Hair follicular keratinocyte (primary cell): ENCODE data around the gene PTPRA. TPM values are rescaled to one million over a fixed set of nuclear protein-coding genes. Genes with fewer than 3 reads are reported as not detected.

Experiments
- total RNA-seq: library from RNA; depleted of rRNA; stranded (reverse); fragments of >200 nt; gene quantifications from 2 replicates; pipeline ENCODE4 v1.2.3, GENCODE V29; 2015

Gene PTPRA
- 33.2 and 35.5 TPM in 2 replicates for total RNA-seq

GRCh38 chr20:2873010-2873746 is at the start of gene PTPRA:
PTPRA (plus strand) TSS chr20:2873481; CDS start chr20:2964278, 90,797 bp downstream.

GRCh38 chr20:2840138-2840966 is 32.9 kb upstream of the PTPRA start, which contains the start of the genes PCED1A and VPS16:
PCED1A (minus strand) TSS chr20:2840655; CDS start chr20:2839912, 743 bp downstream.
VPS16 (plus strand) TSS chr20:2840745; CDS start chr20:2840775, 30 bp downstream.

GRCh38 chr20:3043322-3043721 is 170.0 kb downstream of the PTPRA start, which contains the start of gene GNRH2:
GNRH2 (plus strand) TSS chr20:3043622; CDS start chr20:3044415, 793 bp downstream.

GRCh38 chr20:3045816-3046676 is 172.8 kb downstream of the PTPRA start, which contains the start of gene MRPS26:
MRPS26 (plus strand) TSS chr20:3046052; CDS start chr20:3046069, 17 bp downstream.

GRCh38 chr20:3071610-3072529 is 198.6 kb downstream of the PTPRA start, which contains the start of gene OXT:
OXT (plus strand) TSS chr20:3071620; CDS start chr20:3071656, 36 bp downstream.

GRCh38 chr20:3084283-3084985 is 211.2 kb downstream of the PTPRA start, which contains the start of gene AVP:
AVP (minus strand) TSS chr20:3084724; CDS start chr20:3084674, 50 bp downstream.

Other genes starting within 250 kb of the PTPRA start
- gene NOP56, start 220.8 kb upstream of the PTPRA start, total RNA-seq, result 86.1 and 222 TPM in 2 replicates
- gene IDH3B, start 209.3 kb upstream of the PTPRA start, total RNA-seq, result 98.9 and 142 TPM in 2 replicates
- gene EBF4, start 180.7 kb upstream of the PTPRA start, total RNA-seq, result 0.15 and 0.39 TPM in 2 replicates
- not detected in 2 replicates for gene CPXM1, start 72.9 kb upstream of the PTPRA start, total RNA-seq
- not detected in 2 replicates for gene C20orf141, start 58.5 kb upstream of the PTPRA start, total RNA-seq
- not detected in 2 replicates for gene TMEM239, start 57.1 kb upstream of the PTPRA start, total RNA-seq
- 12.2 and 14.3 TPM in 2 replicates for gene PCED1A, start 32.8 kb upstream of the PTPRA start, total RNA-seq
- gene VPS16, start 32.7 kb upstream of the PTPRA start, total RNA-seq, result 26.0 and 28.3 TPM in 2 replicates
- 1.3 TPM in 1 of 2 replicates, not detected in the other for gene GNRH2, start 170.1 kb downstream of the PTPRA start, total RNA-seq
- 87.9 and 128 TPM in 2 replicates for gene MRPS26, start 172.6 kb downstream of the PTPRA start, total RNA-seq
- gene OXT, start 198.1 kb downstream of the PTPRA start, total RNA-seq, result not detected in 2 replicates
- gene AVP, start 211.2 kb downstream of the PTPRA start, total RNA-seq, result not detected in 2 replicates